GM23248 (cell line): ENCODE data around the gene CLGN. TPM values are rescaled to one million over a fixed set of nuclear protein-coding genes. Genes with fewer than 3 reads are reported as not detected.
A peak's percentile ranks its signal among the peaks of the same experiment; 100 is the strongest.

ENCODE experiments used
- DNase-seq: peaks from one replicate; pipeline ENCODE4 v3.0.0-alpha.2; 2015
- H2AFZ ChIP-seq: fragments of 200-600 bp; sonication (generic); 2 replicates; pipeline ENCODE4 v1.6.1; 2016; ENCODE audit warnings: antibody characterized with exemption
- H3F3A ChIP-seq: fragments of 200-600 bp; sonication (generic); 2 replicates; pipeline ENCODE4 v1.6.1; 2016; ENCODE audit warnings: mild to moderate bottlenecking, antibody characterized with exemption, mixed run types; ENCODE audit not compliant: insufficient read depth
- H3K27ac ChIP-seq: fragments of 200-600 bp; sonication (generic); 2 replicates; pipeline ENCODE4 v1.5.1; 2016; ENCODE audit warnings: mild to moderate bottlenecking
- H3K27me3 ChIP-seq: fragments of 200-600 bp; sonication (generic); replicated peaks from 2 replicates; pipeline ENCODE4 v1.6.1; 2016; ENCODE audit warnings: mild to moderate bottlenecking; ENCODE audit not compliant: insufficient read depth
- H3K36me3 ChIP-seq: fragments of 200-600 bp; sonication (generic); 2 replicates; pipeline ENCODE4 v1.6.1; 2016; ENCODE audit warnings: low read depth, mild to moderate bottlenecking
- H3K4me1 ChIP-seq: fragments of 200-600 bp; sonication (generic); 2 replicates; pipeline ENCODE4 v1.6.1; 2016; ENCODE audit warnings: mild to moderate bottlenecking; ENCODE audit not compliant: insufficient read depth
- H3K4me2 ChIP-seq: fragments of 200-600 bp; sonication (generic); one replicate; pipeline ENCODE4 v1.6.1; 2016; ENCODE audit warnings: mild to moderate bottlenecking; ENCODE audit not compliant: unreplicated experiment
- H3K4me3 ChIP-seq: fragments of 200-600 bp; sonication (generic); 2 replicates; pipeline ENCODE4 v1.5.1; 2016; ENCODE audit warnings: mild to moderate bottlenecking
- H3K79me2 ChIP-seq: fragments of 200-600 bp; sonication (generic); 2 replicates; pipeline ENCODE4 v1.6.1; 2016; ENCODE audit warnings: mild to moderate bottlenecking; ENCODE audit not compliant: insufficient read depth
- H3K9ac ChIP-seq: fragments of 200-600 bp; sonication (generic); 2 replicates; pipeline ENCODE4 v1.6.1; 2016; ENCODE audit warnings: mild to moderate bottlenecking
- H3K9me2 ChIP-seq: fragments of 200-600 bp; sonication (generic); 2 replicates; pipeline ENCODE4 v1.6.1; 2016; ENCODE audit warnings: mixed run types, mild to moderate bottlenecking, moderate library complexity; ENCODE audit not compliant: insufficient read depth
- H3K9me3 ChIP-seq: fragments of 200-600 bp; sonication (generic); one replicate; pipeline ENCODE4 v1.6.1; 2017; ENCODE audit warnings: low read depth
- H4K20me1 ChIP-seq: fragments of 200-600 bp; sonication (generic); 2 replicates; pipeline ENCODE4 v1.6.0; 2016; ENCODE audit not compliant: insufficient read depth
- EZH2 ChIP-seq: fragments of 200-600 bp; sonication (generic); IDR thresholded peaks from 2 replicates; pipeline ENCODE4 v1.6.1; 2018; ENCODE audit warnings: antibody characterized with exemption, mild to moderate bottlenecking; ENCODE audit not compliant: insufficient read depth, poor library complexity, severe bottlenecking
- EZH2phosphoT487 ChIP-seq: fragments of 200-600 bp; sonication (generic); IDR thresholded peaks from 2 replicates; pipeline ENCODE4 v1.6.1; 2018; ENCODE audit warnings: antibody characterized with exemption, moderate library complexity, mild to moderate bottlenecking, low read depth; ENCODE audit not compliant: insufficient read depth
- WGBS, 2 experiments: methylation state at CpG; one replicate each; pipeline ENCODE4 v1.1.6; 2015 to 2017; ENCODE audit warnings: low lambda C conversion rate in 2 of 2, low coverage in 1 of 2; ENCODE audit errors: missing lambda C conversion rate in 2 of 2; 5-methylcytosine and 5-hydroxymethylcytosine counted together
- in situ Hi-C: fragments of 300-500 bp; cut with MboI; formaldehyde crosslinking; loops from 2 replicates; pipeline ENCODE4 v1.15.0; 2020
- polyA plus RNA-seq: library from polyadenylated mRNA; unstranded; fragments of >200 nt; fragmentation: Nextera tagmentation; extraction: Ambion mirVana; gene quantifications from 2 replicates; pipeline ENCODE4 v1.2.1, GENCODE V29; 2016
- total RNA-seq: library from RNA; depleted of rRNA; stranded (reverse); fragments of >200 nt; shearing (Covaris generic); gene quantifications from 2 replicates; pipeline ENCODE4 v1.2.3, GENCODE V29; 2014

Gene CLGN
- total and polyA plus RNA-seq, 2 experiments from 2014 or later: 2.5 to 5.1 TPM

- in situ Hi-C loops: no loop called here
- Histone ChIP-seq H3K27ac (no peak overlapping the region), H3K4me2 (no peak overlapping the region), H3K27me3 (no peaks in the 10 kb centered on the region), H3K79me2 (no peaks in the 10 kb centered on the region), H4K20me1 (no peaks in the 10 kb centered on the region), H2AFZ (no peak overlapping the region), H3K9me2 (no peaks in the 10 kb centered on the region), H3K9me3 (no peaks in the 10 kb centered on the region), H3K36me3 (no peaks in the 10 kb centered on the region), H3K9ac (no peak overlapping the region), H3F3A (no peaks in the 10 kb centered on the region), H3K4me3 (no peak overlapping the region), H3K4me1 (no peaks in the 10 kb centered on the region)
- DNase-seq: no peak
- WGBS, 2 experiments: 70 to 100% methylated on average over 1 of the region's 1 CpG
- TF ChIP-seq EZH2phosphoT487: no peak
- TF ChIP-seq EZH2: no peak
Measured at GRCh38 chr4:140408974-140409373, 18.5 kb downstream of the CLGN start.

GRCh38 chr4:140406292-140406691, 21.2 kb downstream of the CLGN start:
- in situ Hi-C loops: no loop called here
- no peak overlapping the region for H3K4me3 ChIP-seq
- no peak overlapping the region for H2AFZ ChIP-seq
- no peak overlapping the region for H3K9ac ChIP-seq
- H3K27ac ChIP-seq: no peak overlapping the region
- H3F3A ChIP-seq: no peaks in the 10 kb centered on the region
- no peak for TF ChIP-seq EZH2phosphoT487
- no peaks in the 10 kb centered on the region for H3K9me2 ChIP-seq
- no peaks in the 10 kb centered on the region for H3K9me3 ChIP-seq
- H3K4me2 ChIP-seq: no peak overlapping the region
- H3K36me3 ChIP-seq: no peaks in the 10 kb centered on the region
- DNase-seq: no peak
- no peaks in the 10 kb centered on the region for H3K4me1 ChIP-seq
- no peaks in the 10 kb centered on the region for H3K79me2 ChIP-seq
- H4K20me1 ChIP-seq: no peaks in the 10 kb centered on the region
- no peaks in the 10 kb centered on the region for H3K27me3 ChIP-seq

DNA sequence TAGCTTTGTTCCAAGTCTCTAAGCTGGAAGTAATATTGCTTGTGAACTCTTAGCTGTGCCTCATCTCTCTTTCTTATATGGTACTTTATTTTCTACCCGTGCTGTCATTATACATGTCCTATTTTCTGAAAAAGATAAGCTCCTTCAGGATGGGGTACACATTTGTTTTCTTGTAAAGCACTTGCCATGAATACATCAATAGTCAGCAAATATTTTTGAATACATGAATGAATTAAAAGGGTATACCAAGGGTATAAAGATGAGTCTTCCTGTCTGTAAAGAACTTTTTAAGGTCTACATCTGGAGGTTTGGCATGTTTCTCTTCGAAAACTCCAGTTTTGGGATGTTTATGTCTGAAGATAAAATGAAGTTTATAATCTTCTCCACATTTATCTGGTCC, 27.3 kb downstream of the CLGN start:
- H3K9ac ChIP-seq: no peak overlapping the region
- H3K27me3 ChIP-seq: no peaks in the 10 kb centered on the region
- in situ Hi-C loops: no loop called here
- TF ChIP-seq EZH2phosphoT487: no peak
- no peak for TF ChIP-seq EZH2
- H3K4me1 ChIP-seq: no peaks in the 10 kb centered on the region
- H3K9me3 ChIP-seq: no peaks in the 10 kb centered on the region
- no peak overlapping the region for H3K27ac ChIP-seq
- no peaks in the 10 kb centered on the region for H3K36me3 ChIP-seq
- no peak overlapping the region for H3K4me3 ChIP-seq
- H3K9me2 ChIP-seq: no peaks in the 10 kb centered on the region
- 52 to 55% methylated on average over 2 of the region's 2 CpGs for WGBS, 2 experiments
- no peaks in the 10 kb centered on the region for H3K79me2 ChIP-seq
- no peaks in the 10 kb centered on the region for H3F3A ChIP-seq
- H3K4me2 ChIP-seq: no peak overlapping the region
- 0 out of 2 replicates have a peak overlapping the region, but pooled peaks have one; percentile 26 for H2AFZ ChIP-seq
- no peak for DNase-seq
- H4K20me1 ChIP-seq: no peaks in the 10 kb centered on the region

- Histone ChIP-seq H3K27me3 (no peaks in the 10 kb centered on the region), H3K4me1 (no peaks in the 10 kb centered on the region), H3K9me2 (no peaks in the 10 kb centered on the region), H3K4me2 (no peak overlapping the region), H3K79me2 (no peaks in the 10 kb centered on the region), H2AFZ (no peak overlapping the region), H3K27ac (no peak overlapping the region), H3K4me3 (no peak overlapping the region), H3K9ac (no peak overlapping the region), H3K9me3 (no peaks in the 10 kb centered on the region), H3F3A (no peaks in the 10 kb centered on the region), H4K20me1 (no peaks in the 10 kb centered on the region), H3K36me3 (no peaks in the 10 kb centered on the region)
- no peak for TF ChIP-seq EZH2
- TF ChIP-seq EZH2phosphoT487: no peak
- in situ Hi-C loops: no loop called here
- 74% methylated on average over 5 of the region's 5 CpGs for WGBS, 2 experiments
- no peak for DNase-seq
Measured at GRCh38 chr4:140395668-140396067, 31.8 kb downstream of the CLGN start.

DNA sequence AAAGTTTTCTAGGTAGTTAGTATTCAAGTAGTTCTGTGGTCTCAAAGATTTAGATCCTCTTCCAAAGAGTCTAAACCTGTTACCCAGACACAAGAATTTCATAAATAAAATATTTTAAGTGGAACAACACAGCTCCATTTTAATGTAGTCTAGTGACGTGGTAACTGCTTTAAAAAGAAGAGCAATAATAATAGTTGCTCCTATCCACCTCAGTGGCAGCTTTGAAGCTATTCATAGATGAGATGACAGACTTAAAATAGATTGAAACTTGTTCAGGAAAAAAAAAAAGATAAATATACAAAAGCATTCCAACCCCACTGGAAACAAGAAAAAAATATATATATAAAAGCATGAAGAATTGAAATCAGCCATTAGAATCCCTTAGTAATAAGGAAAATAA, 39.4 kb downstream of the CLGN start:
- TF ChIP-seq EZH2 (no peak), EZH2phosphoT487 (no peak)
- Histone ChIP-seq H3K27ac (no peak overlapping the region), H3K27me3 (no peaks in the 10 kb centered on the region), H3K4me1 (no peaks in the 10 kb centered on the region), H3K9me3 (no peaks in the 10 kb centered on the region), H3K4me3 (no peak overlapping the region), H3K9ac (no peak overlapping the region), H3K4me2 (no peak overlapping the region), H2AFZ (no peak overlapping the region), H3K36me3 (no peaks in the 10 kb centered on the region), H3K9me2 (no peaks in the 10 kb centered on the region), H3K79me2 (no peaks in the 10 kb centered on the region), H4K20me1 (no peaks in the 10 kb centered on the region), H3F3A (no peaks in the 10 kb centered on the region)
- in situ Hi-C loops: no loop called here
- DNase-seq: no peak
- WGBS, 2 experiments: 95 to 98% methylated on average over 1 of the region's 1 CpG
